ENCODE data around the gene OR6N2. TPM values are rescaled to one million over a fixed set of nuclear protein-coding genes. Genes with fewer than 3 reads are reported as not detected.

The OR6N2 gene
- total RNA-seq, 6 donors from 2014 or later: 0.10 to 0.26 TPM; not detected in 4

DNA sequence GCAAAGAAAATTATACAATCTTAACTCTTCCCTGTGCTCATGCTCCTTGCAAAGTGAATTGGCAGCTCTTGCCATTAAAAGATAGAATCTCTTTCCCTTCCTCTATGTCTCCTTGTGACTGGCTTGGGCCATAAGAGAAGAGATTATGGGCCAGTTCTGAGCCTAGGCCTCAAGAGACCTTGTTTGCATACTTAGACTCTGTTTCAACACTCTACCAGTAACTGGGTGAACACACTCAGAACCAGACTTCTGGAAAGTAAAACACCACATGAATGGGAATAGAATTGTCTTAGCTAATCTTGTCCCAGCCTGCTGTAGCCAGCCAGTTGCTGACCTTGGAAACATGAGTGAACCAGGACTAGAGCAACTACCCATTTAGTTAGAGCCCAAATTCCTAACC, 45.2 kb downstream of the OR6N2 start:
- Histone ChIP-seq H3K9me3 (no peaks in the 10 kb centered on the region), H3K27me3 (no peaks in the 10 kb centered on the region), H3K4me1 (no peaks in the 10 kb centered on the region), H3K36me3 (no peaks in the 10 kb centered on the region), H3K27ac (no peak overlapping the region), H3K4me3 (no peak overlapping the region)
- no peak for DNase-seq
- no peak for ATAC-seq (ENCODE audit: low FRiP score in 2 of 2)
- TF ChIP-seq POLR2A (IDR thresholded peaks at IDR 0.05) (no peak), POLR2AphosphoS5 (IDR thresholded peaks at IDR 0.05) (no peak), EP300 (IDR thresholded peaks at IDR 0.05) (no peak)
- TF ChIP-seq, protein P1, sequence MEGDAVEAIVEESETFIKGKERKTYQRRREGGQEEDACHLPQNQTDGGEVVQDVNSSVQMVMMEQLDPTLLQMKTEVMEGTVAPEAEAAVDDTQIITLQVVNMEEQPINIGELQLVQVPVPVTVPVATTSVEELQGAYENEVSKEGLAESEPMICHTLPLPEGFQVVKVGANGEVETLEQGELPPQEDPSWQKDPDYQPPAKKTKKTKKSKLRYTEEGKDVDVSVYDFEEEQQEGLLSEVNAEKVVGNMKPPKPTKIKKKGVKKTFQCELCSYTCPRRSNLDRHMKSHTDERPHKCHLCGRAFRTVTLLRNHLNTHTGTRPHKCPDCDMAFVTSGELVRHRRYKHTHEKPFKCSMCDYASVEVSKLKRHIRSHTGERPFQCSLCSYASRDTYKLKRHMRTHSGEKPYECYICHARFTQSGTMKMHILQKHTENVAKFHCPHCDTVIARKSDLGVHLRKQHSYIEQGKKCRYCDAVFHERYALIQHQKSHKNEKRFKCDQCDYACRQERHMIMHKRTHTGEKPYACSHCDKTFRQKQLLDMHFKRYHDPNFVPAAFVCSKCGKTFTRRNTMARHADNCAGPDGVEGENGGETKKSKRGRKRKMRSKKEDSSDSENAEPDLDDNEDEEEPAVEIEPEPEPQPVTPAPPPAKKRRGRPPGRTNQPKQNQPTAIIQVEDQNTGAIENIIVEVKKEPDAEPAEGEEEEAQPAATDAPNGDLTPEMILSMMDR (IDR thresholded peaks at IDR 0.05): no peak

DNA sequence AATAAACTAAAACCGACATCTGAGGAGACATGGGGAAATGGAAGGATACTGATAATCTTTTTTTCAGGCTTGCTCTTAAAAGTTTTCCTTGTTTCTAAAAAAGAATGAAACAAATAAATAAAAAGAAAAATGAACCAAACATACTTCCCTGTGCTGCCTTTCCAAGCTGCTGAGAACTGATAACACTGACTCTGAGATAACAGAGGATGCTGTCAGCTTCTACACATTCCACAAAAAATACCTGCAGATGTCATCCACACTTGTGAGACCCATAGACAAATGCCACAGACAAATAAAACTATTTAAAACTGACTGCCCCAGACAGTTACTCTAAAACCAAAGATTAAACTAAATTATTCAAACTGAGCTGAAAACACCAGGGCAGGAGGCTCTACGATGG, 48.5 kb downstream of the OR6N2 start:
- Histone ChIP-seq H3K4me3 (no peak overlapping the region), H3K36me3 (no peaks in the 10 kb centered on the region), H3K4me1 (no peaks in the 10 kb centered on the region), H3K27ac (no peak overlapping the region), H3K27me3 (no peaks in the 10 kb centered on the region), H3K9me3 (no peaks in the 10 kb centered on the region)
- no peak for TF ChIP-seq EP300 (IDR thresholded peaks at IDR 0.05)
- TF ChIP-seq, protein P1 (IDR thresholded peaks at IDR 0.05): no peak
- no peak for TF ChIP-seq POLR2AphosphoS5 (IDR thresholded peaks at IDR 0.05)
- no peak for TF ChIP-seq POLR2A (IDR thresholded peaks at IDR 0.05)
- WGBS, 2 donors: 51 to 52% methylated on average over 2 of the region's 2 CpGs
- DNase-seq (no peak), ATAC-seq (ENCODE audit: low FRiP score in 2 of 2) (no peak)

DNA sequence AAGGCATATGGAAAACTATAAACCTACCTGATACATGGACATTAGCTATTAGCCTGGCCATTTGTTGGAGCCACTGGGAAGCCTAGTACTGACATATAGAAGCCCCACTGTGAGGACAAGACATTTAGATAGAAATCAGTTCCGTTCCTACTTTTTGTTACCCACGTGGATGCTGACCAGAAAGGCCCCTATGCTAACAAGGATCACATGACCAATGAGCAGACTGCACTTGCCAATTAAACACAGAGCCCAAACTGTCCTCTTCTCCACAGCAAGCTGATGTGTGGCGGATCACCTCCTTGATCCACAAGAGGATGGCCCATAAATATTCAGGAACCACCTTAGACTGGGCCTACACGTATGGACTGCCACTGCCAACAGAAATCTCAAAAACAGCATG, 49.3 kb downstream of the OR6N2 start:
- H3K9me3 ChIP-seq: no peaks in the 10 kb centered on the region
- ATAC-seq (ENCODE audit: low FRiP score in 2 of 2) (no peak), DNase-seq (no peak)
- no peaks in the 10 kb centered on the region for H3K36me3 ChIP-seq
- H3K27ac ChIP-seq: no peak overlapping the region
- H3K4me1 ChIP-seq: no peaks in the 10 kb centered on the region
- 86 to 88% methylated on average over 4 of the region's 4 CpGs for WGBS, 2 donors
- H3K27me3 ChIP-seq: no peaks in the 10 kb centered on the region
- H3K4me3 ChIP-seq: no peak overlapping the region
- TF ChIP-seq POLR2AphosphoS5 (IDR thresholded peaks at IDR 0.05) (no peak), POLR2A (IDR thresholded peaks at IDR 0.05) (no peak), EP300 (IDR thresholded peaks at IDR 0.05) (no peak)
- TF ChIP-seq, protein P1 (IDR thresholded peaks at IDR 0.05): no peak

DNA sequence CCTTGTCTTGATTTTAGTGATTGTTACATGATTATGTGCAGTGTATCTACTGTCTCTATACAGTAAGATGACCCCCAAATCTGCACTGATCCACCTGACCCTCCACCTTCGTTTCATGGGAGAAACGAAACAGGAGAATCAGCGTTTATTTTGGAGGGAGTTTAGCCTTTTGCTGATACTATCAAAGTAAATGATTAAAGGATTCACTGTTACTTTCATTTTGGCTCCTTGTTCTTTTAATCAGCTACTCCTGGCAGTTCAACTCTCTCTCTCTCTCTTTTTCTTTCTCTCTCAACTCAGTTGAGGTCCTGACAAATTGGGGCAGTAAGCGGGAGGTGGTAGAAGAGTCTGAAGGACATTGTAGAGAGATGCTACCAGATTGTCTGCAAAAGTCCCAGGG, 50.6 kb downstream of the OR6N2 start:
- DNase-seq: no peak
- Histone ChIP-seq H3K4me1 (no peaks in the 10 kb centered on the region), H3K9me3 (no peaks in the 10 kb centered on the region), H3K4me3 (no peak overlapping the region), H3K27me3 (no peaks in the 10 kb centered on the region), H3K27ac (no peak overlapping the region), H3K36me3 (no peaks in the 10 kb centered on the region)
- ATAC-seq (ENCODE audit: low FRiP score in 2 of 2): no peak
- TF ChIP-seq POLR2AphosphoS5 (IDR thresholded peaks at IDR 0.05): no peak
- TF ChIP-seq, protein P1 (IDR thresholded peaks at IDR 0.05): no peak
- TF ChIP-seq EP300 (IDR thresholded peaks at IDR 0.05): no peak
- no peak for TF ChIP-seq POLR2A (IDR thresholded peaks at IDR 0.05)
- 66 to 78% methylated on average over 4 of the region's 4 CpGs for WGBS, 2 donors

DNA sequence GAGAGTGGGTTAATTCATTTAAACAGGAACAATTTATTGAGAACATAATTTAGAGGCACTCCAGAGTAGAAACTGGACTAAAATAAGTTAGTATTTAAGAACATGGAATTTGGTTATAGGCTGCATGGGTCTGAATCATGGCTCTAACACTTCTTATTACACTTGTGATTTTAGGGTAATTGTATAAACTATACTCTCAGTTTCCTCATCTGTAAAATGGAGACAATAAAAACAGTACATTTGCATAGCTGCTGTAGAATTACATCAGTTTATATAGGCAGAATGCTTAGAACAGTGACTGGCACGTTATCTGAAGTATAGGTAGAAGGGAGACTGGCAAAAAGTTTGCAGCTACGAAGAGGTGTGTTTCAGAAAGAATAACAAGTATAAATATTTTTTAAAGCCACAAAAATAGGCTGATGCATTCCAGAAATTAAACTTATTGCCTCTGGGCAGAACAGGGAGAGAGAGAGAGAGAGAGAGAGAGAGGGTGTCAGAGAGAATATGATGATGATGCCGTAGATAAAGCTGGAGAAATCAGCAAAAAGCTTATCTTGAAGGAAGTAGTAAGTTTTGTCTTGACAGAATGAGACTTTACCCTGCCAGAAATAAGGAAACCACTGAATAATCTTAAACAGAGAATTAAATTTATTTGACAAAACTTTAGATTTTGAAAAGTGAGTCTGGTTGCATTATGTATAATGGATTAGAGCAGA, 52.3 kb downstream of the OR6N2 start:
- H3K36me3 ChIP-seq: no peaks in the 10 kb centered on the region
- ATAC-seq (ENCODE audit: low FRiP score in 2 of 2) (no peak), DNase-seq (no peak)
- H3K27me3 ChIP-seq: no peaks in the 10 kb centered on the region
- no peaks in the 10 kb centered on the region for H3K4me1 ChIP-seq
- H3K4me3 ChIP-seq: no peak overlapping the region
- no peak overlapping the region for H3K27ac ChIP-seq
- no peaks in the 10 kb centered on the region for H3K9me3 ChIP-seq
- WGBS, 2 donors: 62 to 63% methylated on average over 3 of the region's 3 CpGs
- TF ChIP-seq POLR2AphosphoS5 (IDR thresholded peaks at IDR 0.05) (no peak), EP300 (IDR thresholded peaks at IDR 0.05) (no peak), POLR2A (IDR thresholded peaks at IDR 0.05) (no peak)
- TF ChIP-seq, protein P1 (IDR thresholded peaks at IDR 0.05): no peak

Data from upper lobe of left lung (tissue), 6 donors.